H1 (cell line): ENCODE results near the gene GNB1. TPM values are rescaled to one million over a fixed set of nuclear protein-coding genes. Genes with fewer than 3 reads are reported as not detected.

Experiments used
- CTCF ChIA-PET: fragments of 300-600 bp; sonication (Branson Sonifier 250); formaldehyde crosslinking; loops from one replicate; lab custom pipeline; 2021; ENCODE audit not compliant: partially characterized antibody; lab: Charles Lee
- POLR2A ChIA-PET: fragments of 300-600 bp; sonication (Branson Sonifier 250); formaldehyde crosslinking; loops from one replicate; lab custom pipeline; 2021; ENCODE audit warnings: inconsistent platforms; ENCODE audit not compliant: partially characterized antibody; lab: Charles Lee
- DNase-seq, 2 experiments: peaks; one replicate each; pipeline versions ENCODE4 v3.0.0 to v3.0.0-alpha.2; 2010 to 2022; ENCODE audit warnings: low spot score in 2 of 2, low read depth in 1 of 2, mixed read lengths in 1 of 2
- FAIRE-seq: peaks from 2 replicates; lab custom pipeline; 2011; peaks lifted over from hg19 to GRCh38; lab: Jason Lieb, UNC
- H2AFZ ChIP-seq: 2 replicates; pipeline ENCODE4 v1.8.1; 2012; ENCODE audit warnings: low read length, inconsistent platforms
- H2AK5ac ChIP-seq: 2 replicates; pipeline ENCODE4 v1.6.1; 2013; ENCODE audit warnings: low read depth, low read length
- H2BK120ac ChIP-seq: replicated peaks from 2 replicates; pipeline ENCODE3; 2013; ENCODE audit warnings: low read depth, low read length, inconsistent platforms
- H2BK12ac ChIP-seq: 2 replicates; pipeline ENCODE4 v1.6.1; 2013; ENCODE audit warnings: low read depth, low read length
- H2BK15ac ChIP-seq: 2 replicates; pipeline ENCODE4 v1.6.1; 2013; ENCODE audit warnings: low read length
- H2BK20ac ChIP-seq: 2 replicates; pipeline ENCODE4 v1.6.1; 2013; ENCODE audit warnings: low read length
- H2BK5ac ChIP-seq: 2 replicates; pipeline ENCODE4 v1.6.1; 2013; ENCODE audit warnings: low read depth, low read length
- H3K14ac ChIP-seq: 2 replicates; pipeline ENCODE4 v1.6.1; 2013; ENCODE audit warnings: inconsistent platforms; ENCODE audit not compliant: insufficient read length
- H3K18ac ChIP-seq: 2 replicates; pipeline ENCODE4 v1.6.1; 2013; ENCODE audit warnings: low read length; ENCODE audit errors: extremely low read depth
- H3K23ac ChIP-seq: 2 replicates; pipeline ENCODE4 v1.6.1; 2013; ENCODE audit warnings: inconsistent platforms; ENCODE audit not compliant: insufficient read length
- H3K23me2 ChIP-seq: 2 replicates; pipeline ENCODE4 v1.6.1; 2013; ENCODE audit warnings: low read depth, low read length
- H3K27ac ChIP-seq: 2 replicates; pipeline ENCODE4 v1.6.1; 2011; ENCODE audit warnings: low read depth, low read length, inconsistent platforms
- H3K27me3 ChIP-seq, 4 experiments: replicated peaks in 1 of 4; 1 replicate in 1 of 4; 2 replicates in 3 of 4; pipeline versions ENCODE4 v1.6.1 to v1.8.1; 2011 to 2013; ENCODE audit warnings: low read length in 3 of 4, mild to moderate bottlenecking in 3 of 4, inconsistent platforms in 2 of 4, mixed read lengths in 2 of 4, moderate library complexity in 1 of 4; ENCODE audit not compliant: control insufficient read depth in 3 of 4, insufficient read depth in 3 of 4; ENCODE audit errors: extremely low read depth in 1 of 4
- H3K36me3 ChIP-seq, 4 experiments: 2 replicates each; pipeline versions ENCODE4 v1.6.1 to v1.8.1; 2011 to 2013; ENCODE audit warnings: mild to moderate bottlenecking in 4 of 4, low read length in 3 of 4, moderate library complexity in 2 of 4, control low read depth in 1 of 4, inconsistent platforms in 1 of 4; ENCODE audit not compliant: insufficient read depth in 4 of 4, control insufficient read depth in 2 of 4
- H3K4ac ChIP-seq: replicated peaks from 2 replicates; pipeline ENCODE3; 2013; ENCODE audit warnings: low read length, low read depth, mixed read lengths, inconsistent platforms; ENCODE audit not compliant: insufficient read length
- H3K4me1 ChIP-seq, 4 experiments: replicated peaks in 1 of 4; 1 replicate in 1 of 4; 2 replicates in 3 of 4; pipeline versions ENCODE4 v1.6.1 to v1.8.1; 2011 to 2013; ENCODE audit warnings: low read length in 3 of 4, inconsistent platforms in 2 of 4, mixed read lengths in 1 of 4; ENCODE audit not compliant: insufficient read depth in 4 of 4, control insufficient read depth in 3 of 4
- H3K4me2 ChIP-seq, 2 experiments: 2 replicates each; pipeline versions ENCODE4 v1.6.1 to v1.8.1; 2011 to 2013; ENCODE audit warnings: low read depth in 2 of 2, low read length in 2 of 2, control low read depth in 1 of 2, inconsistent platforms in 1 of 2, mild to moderate bottlenecking in 1 of 2; ENCODE audit not compliant: insufficient read depth in 1 of 2
- H3K4me3 ChIP-seq, 4 experiments: fragments of 200-600, 300-600 bp in 1 of 4; sonication (generic), shearing (Covaris generic), sonication (Bioruptor Twin) in 1 of 4; 2 replicates each; pipeline versions ENCODE4 v1.5.1 to v1.8.1; 2011 to 2016; ENCODE audit warnings: low read length in 4 of 4, low read depth in 3 of 4, control low read depth in 2 of 4, inconsistent platforms in 2 of 4, mild to moderate bottlenecking in 2 of 4, mixed read lengths in 1 of 4, moderate library complexity in 1 of 4; ENCODE audit not compliant: insufficient read depth in 2 of 4; ENCODE audit errors: extremely low read depth in 1 of 4
- H3K56ac ChIP-seq: replicated peaks from 2 replicates; pipeline ENCODE3; 2013; ENCODE audit warnings: low read depth, mild to moderate bottlenecking, mixed read lengths, low read length, inconsistent platforms; ENCODE audit not compliant: insufficient read length
- H3K79me1 ChIP-seq: 2 replicates; pipeline ENCODE4 v1.6.1; 2013; ENCODE audit warnings: low read depth, low read length, control low read depth
- H3K79me2 ChIP-seq, 2 experiments: 2 replicates each; pipeline versions ENCODE4 v1.6.1 to v1.8.1; 2012 to 2013; ENCODE audit warnings: low read length in 2 of 2, mild to moderate bottlenecking in 2 of 2, inconsistent platforms in 1 of 2; ENCODE audit not compliant: insufficient read depth in 2 of 2, control insufficient read depth in 1 of 2
- H3K9ac ChIP-seq, 4 experiments: replicated peaks in 1 of 4; 1 replicate in 1 of 4; 2 replicates in 3 of 4; pipeline versions ENCODE4 v1.6.1 to v1.8.1; 2011 to 2013; ENCODE audit warnings: low read depth in 3 of 4, low read length in 3 of 4, control low read depth in 2 of 4, mild to moderate bottlenecking in 2 of 4, moderate library complexity in 2 of 4, inconsistent platforms in 1 of 4; ENCODE audit errors: extremely low read depth in 1 of 4
- H3K9me3 ChIP-seq, 2 experiments: 2 replicates each; pipeline versions ENCODE4 v1.6.1 to v1.8.1; 2012 to 2013; ENCODE audit warnings: mild to moderate bottlenecking in 2 of 2, moderate library complexity in 2 of 2, control low read depth in 1 of 2, inconsistent platforms in 1 of 2, low read depth in 1 of 2, low read length in 1 of 2, mixed read lengths in 1 of 2; ENCODE audit not compliant: insufficient read depth in 2 of 2
- H4K20me1 ChIP-seq, 2 experiments: replicated peaks in 1 of 2; 2 replicates each; pipeline versions ENCODE3 to v1.8.1; 2011 to 2013; ENCODE audit warnings: inconsistent platforms in 2 of 2, low read length in 2 of 2, mild to moderate bottlenecking in 1 of 2; ENCODE audit not compliant: insufficient read depth in 2 of 2, control insufficient read depth in 1 of 2
- H4K5ac ChIP-seq: 2 replicates; pipeline ENCODE4 v1.6.1; 2013; ENCODE audit warnings: low read length, low read depth, mixed read lengths, inconsistent platforms; ENCODE audit not compliant: insufficient read length
- H4K8ac ChIP-seq: 2 replicates; pipeline ENCODE4 v1.8.0; 2013; ENCODE audit warnings: mild to moderate bottlenecking, moderate library complexity, low read length, inconsistent platforms; ENCODE audit not compliant: insufficient read depth; ENCODE audit errors: extremely low read depth
- H4K91ac ChIP-seq: replicated peaks from 2 replicates; pipeline ENCODE3; 2013; ENCODE audit warnings: low read length, mixed read lengths, inconsistent platforms; ENCODE audit not compliant: insufficient read length
- BRCA1 ChIP-seq: IDR thresholded peaks from 2 replicates; pipeline ENCODE4 v1.6.1; 2012; ENCODE audit warnings: low read depth, low read length, improper control_type of control experiment
- CBX8 ChIP-seq: fragments of 300-800, 300-1000 bp; sonication (generic); IDR thresholded peaks from 2 replicates; pipeline ENCODE4 v1.7.1; 2016; ENCODE audit warnings: low read depth, low read length, borderline replicate concordance
- MAX ChIP-seq: IDR thresholded peaks from 2 replicates; pipeline ENCODE4 v1.6.1; 2012; ENCODE audit warnings: inconsistent platforms
- NRF1 ChIP-seq: IDR thresholded peaks from 2 replicates; pipeline ENCODE4 v1.6.1; 2011; ENCODE audit warnings: mild to moderate bottlenecking, low read depth, low read length, improper control_type of control experiment
- SAP30 ChIP-seq: fragments of 300-600 bp; sonication (generic); IDR thresholded peaks from 2 replicates; pipeline ENCODE4 v1.7.1; 2012; ENCODE audit warnings: low read length, moderate library complexity, mild to moderate bottlenecking, inconsistent platforms; ENCODE audit not compliant: insufficient read depth, insufficient replicate concordance
- SIN3A ChIP-seq, 2 experiments: IDR thresholded peaks in 1 of 2; conservative IDR thresholded peaks in 1 of 2; 2 replicates each; pipeline ENCODE4 v1.6.1; 2011 to 2012; ENCODE audit warnings: low read length in 2 of 2, improper control_type of control experiment in 1 of 2, low read depth in 1 of 2, mild to moderate bottlenecking in 1 of 2
- SIX5 ChIP-seq: IDR thresholded peaks from 2 replicates; pipeline ENCODE4 v1.6.1; 2011; ENCODE audit warnings: mild to moderate bottlenecking, low read depth, low read length
- SP4 ChIP-seq: IDR thresholded peaks from 2 replicates; pipeline ENCODE4 v1.6.1; 2012; ENCODE audit warnings: low read length, inconsistent platforms
- SRF ChIP-seq: IDR thresholded peaks from 2 replicates; pipeline ENCODE4 v1.6.1; 2011; ENCODE audit warnings: mild to moderate bottlenecking, low read depth, low read length, moderate library complexity
- YY1 ChIP-seq: IDR thresholded peaks from 2 replicates; pipeline ENCODE4 v1.6.1; 2011; ENCODE audit warnings: low read depth, mild to moderate bottlenecking, low read length
- WGBS, 2 experiments: shearing (Covaris generic) in 1 of 2; methylation state at CpG; one replicate each; pipeline versions ENCODE4 v1.1.6 to v1.1.7; 2013 to 2015; ENCODE audit warnings: low lambda C conversion rate in 2 of 2, mixed read lengths in 2 of 2, inconsistent platforms in 1 of 2, low coverage in 1 of 2, missing lambda C conversion rate in 1 of 2; ENCODE audit not compliant: insufficient replicate concordance in 2 of 2, insufficient coverage in 1 of 2, insufficient read length in 1 of 2; ENCODE audit errors: extremely low coverage in 1 of 2, missing lambda C conversion rate in 1 of 2; 5-methylcytosine and 5-hydroxymethylcytosine counted together
- polyA plus RNA-seq, 7 experiments: library from polyadenylated mRNA; depleted of rRNA in 3 of 7; stranded (reverse) in 5 of 7; unstranded in 2 of 7; fragments of >200 nt in 5 of 7; fragments of 200-250 nt in 2 of 7; gene quantifications; 1 replicate in 5 of 7; 2 replicates in 1 of 7; 4 replicates in 1 of 7; pipeline versions ENCODE4 v1.2.1 to v1.2.3, GENCODE V29; 2011 to 2013; ENCODE audit warnings: missing spikeins in 2 of 7, mixed read lengths in 2 of 7
- total RNA-seq: library from RNA; stranded (reverse); fragmentation: NEBNext Ultra II Directional; extraction: Animal tissue kit (Norgen Biotek cat#: 25700); gene quantifications from 2 replicates; pipeline ENCODE4 v1.2.1, GENCODE V29; 2021

The GNB1 gene
- total and polyA plus RNA-seq, 2 of the 8 experiments (the other 6 are each of a cell fraction or from before 2014, with no cell fraction given), result 343 to 382 TPM

- Histone ChIP-seq H3K23ac (no peak overlapping the region), H3K4me3 (no peak overlapping the region), H3K9me3 (no peaks in the 10 kb centered on the region), H2AFZ (no peak overlapping the region), H4K5ac (no peak overlapping the region), H3K23me2 (no peaks in the 10 kb centered on the region), H2BK20ac (no peak overlapping the region; the same call in 1 of the 2 replicates), H2BK5ac (no peak overlapping the region), H3K14ac (no peak overlapping the region), H3K27ac (no peak overlapping the region), H3K4me2 (no peak overlapping the region), H3K4me1 (peaks cover 0 to 14% (median 3%) of the 10 kb centered on the region in 4 experiments; a peak in 5 of 7 replicates), H3K79me1 (no peaks in the 10 kb centered on the region), H3K56ac (no peak overlapping the region), H2AK5ac (no peak overlapping the region), H3K79me2 (no peaks in the 10 kb centered on the region), H2BK120ac (no peak overlapping the region), H3K36me3 (no peaks in the 10 kb centered on the region), H3K27me3 (no peaks in the 10 kb centered on the region; a peak in 1 of 7 replicates), H4K8ac (no peak overlapping the region), H3K18ac (no peak overlapping the region; the same call in 1 of the 2 replicates), H4K91ac (peak overlapping the region; percentile 54), H3K4ac (no peak overlapping the region), H3K9ac (no peak overlapping the region), H2BK15ac (no peak overlapping the region), H2BK12ac (peak overlapping the region; percentile 68; the same call in 1 of the 2 replicates), H4K20me1 (peaks cover 0 to 6% of the 10 kb centered on the region in 2 experiments)
- DNase-seq (no peak), FAIRE-seq (no peak)
- CTCF ChIA-PET, result interaction anchor here (0.9 to 7.0 kb wide), 17 partner anchors 7 to 145 kb away, joined by 3 to 64 read pairs (median 4); partner anchors contain the start of gene CALML6
- POLR2A ChIA-PET, result interaction anchor here (1.0 to 1.7 kb wide), 6 partner anchors 9 to 118 kb away, joined by 3 to 8 read pairs (median 4); no protein-coding TSS in a partner anchor
- WGBS, 2 experiments, result 93% methylated on average over 9 of the region's 9 CpGs; no CpG with 5 or more reads in 1 of the 2 experiments
- TF ChIP-seq SRF (no peak), CBX8 (no peak), SIX5 (no peak), NRF1 (no peak), BRCA1 (no peak), SIN3A (conservative IDR thresholded peaks at IDR 0.05 in 1 of 2, IDR thresholded peaks at IDR 0.05 in 1 of 2; ENCODE audit: low read depth in 1 of 2, low read length in 2 of 2) (no peak), SAP30 (no peak), SP4 (no peak), MAX (no peak), YY1 (no peak)
These were observed 9.1 kb upstream of the GNB1 start for GRCh38 chr1:1899967-1900327.
